Upper lobe of right lung (tissue), 1 donor: Measurements from ENCODE around the gene UGT1A1. TPM values are rescaled to one million over a fixed set of nuclear protein-coding genes. Genes with fewer than 3 reads are reported as not detected.
"Not testable (repeated sequence)": the region's sequence is repeated elsewhere in the genome, so short reads cannot be mapped to it uniquely, and the experiment has no call there.

Source experiments
- ATAC-seq: fragments of 200-7000 bp; cut with Tn5 transposase; one replicate; pipeline ENCODE4 v1.9.1; 2020; ENCODE audit warnings: mild to moderate bottlenecking, moderate library complexity
- DNase-seq: peaks from one replicate; pipeline ENCODE4 v3.0.0-alpha.2; 2020
- H3K27ac ChIP-seq: fragments of 200-600 bp; one replicate; pipeline ENCODE4 v1.8.0; 2022
- H3K27me3 ChIP-seq: fragments of 200-600 bp; one replicate; pipeline ENCODE4 v1.8.0; 2022; ENCODE audit warnings: mild to moderate bottlenecking
- H3K36me3 ChIP-seq: fragments of 200-600 bp; one replicate; pipeline ENCODE4 v1.8.0; 2022
- H3K4me1 ChIP-seq: fragments of 200-600 bp; one replicate; pipeline ENCODE4 v1.8.0; 2022
- H3K4me3 ChIP-seq: fragments of 200-600 bp; one replicate; pipeline ENCODE4 v1.8.0; 2022; ENCODE audit warnings: mild to moderate bottlenecking
- H3K9me3 ChIP-seq: fragments of 200-600 bp; one replicate; pipeline ENCODE4 v1.8.0; 2022
- intact Hi-C: fragments of 100-400 bp; cut with DNase I; formaldehyde crosslinking; loops from one replicate; pipeline ENCODE4 v1.11.0; 2022
- total RNA-seq: library from RNA; stranded (reverse); fragmentation: NEBNext Ultra II Directional; extraction: Animal tissue kit (Norgen Biotek cat#: 25700); gene quantifications from one replicate; pipeline ENCODE4 v1.2.1, GENCODE V29; 2021
- TF ChIP-seq, protein P1 (sequence below): fragments of 200-600 bp; IDR thresholded peaks from one replicate; pipeline ENCODE4 v1.8.0; 2022; ENCODE audit warnings: antibody characterized with exemption
- donor health status: DM: no; HTN: yes; CAD: no; lungs with severe emphysema.

Gene UGT1A1
- total RNA-seq, 1 donor from 2014 or later: not detected

DNA sequence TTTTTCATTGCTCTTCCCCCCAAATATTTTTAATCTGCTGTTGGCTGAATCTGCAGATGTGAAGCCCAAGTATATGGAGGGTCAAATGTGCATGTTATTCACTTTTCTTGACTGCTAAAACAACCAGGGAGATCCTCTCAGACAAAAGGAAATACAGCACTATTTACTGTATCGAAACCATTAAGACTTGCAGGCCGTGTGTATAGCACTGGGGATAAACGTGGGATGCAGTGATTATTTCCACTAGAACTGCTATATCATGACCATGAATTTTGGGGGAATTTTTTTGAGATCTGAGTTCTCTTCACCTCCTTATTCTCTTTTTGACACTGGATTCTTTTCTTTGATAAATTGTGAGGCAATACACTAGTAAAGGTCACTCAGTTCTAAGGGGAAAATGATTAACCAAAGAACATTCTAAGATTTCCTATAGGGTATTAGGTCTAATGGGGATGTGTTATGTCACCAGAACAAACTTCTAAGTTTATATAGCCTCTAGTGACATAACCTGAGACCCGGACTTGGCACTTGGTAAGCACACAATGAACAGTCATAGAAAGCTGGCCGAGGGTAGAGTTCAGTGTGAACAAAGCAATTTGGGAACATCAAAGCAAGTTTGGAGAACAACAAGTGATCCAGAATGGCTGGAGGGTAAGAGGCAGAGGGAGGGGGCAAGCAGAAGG is 14.9 kb upstream of the UGT1A1 start:
- TF ChIP-seq, protein P1, sequence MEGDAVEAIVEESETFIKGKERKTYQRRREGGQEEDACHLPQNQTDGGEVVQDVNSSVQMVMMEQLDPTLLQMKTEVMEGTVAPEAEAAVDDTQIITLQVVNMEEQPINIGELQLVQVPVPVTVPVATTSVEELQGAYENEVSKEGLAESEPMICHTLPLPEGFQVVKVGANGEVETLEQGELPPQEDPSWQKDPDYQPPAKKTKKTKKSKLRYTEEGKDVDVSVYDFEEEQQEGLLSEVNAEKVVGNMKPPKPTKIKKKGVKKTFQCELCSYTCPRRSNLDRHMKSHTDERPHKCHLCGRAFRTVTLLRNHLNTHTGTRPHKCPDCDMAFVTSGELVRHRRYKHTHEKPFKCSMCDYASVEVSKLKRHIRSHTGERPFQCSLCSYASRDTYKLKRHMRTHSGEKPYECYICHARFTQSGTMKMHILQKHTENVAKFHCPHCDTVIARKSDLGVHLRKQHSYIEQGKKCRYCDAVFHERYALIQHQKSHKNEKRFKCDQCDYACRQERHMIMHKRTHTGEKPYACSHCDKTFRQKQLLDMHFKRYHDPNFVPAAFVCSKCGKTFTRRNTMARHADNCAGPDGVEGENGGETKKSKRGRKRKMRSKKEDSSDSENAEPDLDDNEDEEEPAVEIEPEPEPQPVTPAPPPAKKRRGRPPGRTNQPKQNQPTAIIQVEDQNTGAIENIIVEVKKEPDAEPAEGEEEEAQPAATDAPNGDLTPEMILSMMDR: no peak
- no peaks in the 10 kb centered on the region for H3K4me1 ChIP-seq
- H3K4me3 ChIP-seq: no peak overlapping the region
- intact Hi-C loops: no loop called here
- DNase-seq (no peak), ATAC-seq (no peak)
- no peaks in the 10 kb centered on the region for H3K27me3 ChIP-seq
- H3K36me3 ChIP-seq: no peaks in the 10 kb centered on the region
- H3K27ac ChIP-seq: no peak overlapping the region
- H3K9me3 ChIP-seq: no peaks in the 10 kb centered on the region

DNA sequence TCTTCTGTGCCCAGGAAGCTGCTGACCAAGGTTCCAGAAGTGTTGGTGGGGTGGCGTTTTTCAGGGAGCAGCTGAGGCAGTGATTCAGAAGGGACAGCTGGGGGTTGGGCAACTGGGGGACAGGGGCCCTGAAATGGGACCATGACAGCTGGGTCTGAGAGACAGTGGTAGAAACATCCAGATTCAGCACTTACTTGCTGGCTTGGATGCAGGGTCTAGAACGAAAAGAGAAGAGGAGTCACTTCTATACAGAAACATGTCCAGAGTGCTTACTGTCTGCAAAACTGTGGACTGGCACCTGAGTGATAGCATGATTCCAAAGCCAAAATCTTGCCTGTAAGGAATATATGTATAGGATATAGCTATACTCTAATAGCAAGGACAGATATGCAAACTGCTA is 14.2 kb upstream of the UGT1A1 start:
- H3K4me3 ChIP-seq, H3K9me3 ChIP-seq, H3K36me3 ChIP-seq, H3K4me1 ChIP-seq, ATAC-seq, intact Hi-C loops, H3K27ac ChIP-seq, H3K27me3 ChIP-seq, DNase-seq: not testable (repeated sequence)

DNA sequence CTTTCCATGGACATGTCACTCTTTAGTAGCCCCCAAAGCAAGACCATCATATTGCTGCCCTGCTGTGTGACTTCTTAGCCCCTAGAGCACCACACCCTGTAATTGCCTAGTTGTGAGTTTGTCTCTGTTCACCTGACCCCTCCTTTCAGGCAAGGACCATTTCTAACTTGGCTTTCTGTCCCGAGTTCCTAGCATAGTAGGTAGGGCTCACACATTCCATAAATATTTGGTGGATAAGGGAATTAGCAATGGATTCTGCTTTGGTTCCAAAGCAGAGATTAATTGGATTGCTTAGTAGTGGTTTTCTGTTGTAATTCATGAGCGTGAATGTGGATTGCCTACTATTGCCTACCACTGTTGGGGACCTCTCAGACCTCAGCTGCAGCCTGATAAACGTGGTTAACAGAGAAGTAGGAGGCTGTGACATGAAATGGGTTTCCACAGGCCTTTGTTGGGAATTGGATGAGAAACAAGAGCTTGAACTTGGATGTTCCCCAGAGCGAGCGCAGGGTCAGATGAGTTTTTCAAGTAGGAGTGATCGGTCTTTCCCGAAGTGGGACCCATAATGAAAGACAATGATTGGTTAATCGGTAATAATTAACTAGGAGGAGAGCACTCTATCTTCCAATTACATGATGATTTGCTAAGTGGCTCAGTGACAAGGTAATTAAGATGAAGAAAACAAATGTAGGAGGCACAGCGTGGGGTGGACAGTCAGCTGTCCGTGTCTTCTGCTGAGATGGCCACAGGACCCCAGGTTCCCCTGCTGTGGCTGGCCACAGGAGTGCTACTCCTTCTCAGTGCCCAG is 13.4 kb upstream of the UGT1A1 start:
- no peaks in the 10 kb centered on the region for H3K36me3 ChIP-seq
- intact Hi-C loops: no loop called here
- peak; percentile 41 for ATAC-seq
- no peaks in the 10 kb centered on the region for H3K4me1 ChIP-seq
- no peaks in the 10 kb centered on the region for H3K9me3 ChIP-seq
- H3K27me3 ChIP-seq: no peaks in the 10 kb centered on the region
- H3K27ac ChIP-seq: no peak overlapping the region
- TF ChIP-seq, protein P1: no peak
- DNase-seq: no peak
- no peak overlapping the region for H3K4me3 ChIP-seq

DNA sequence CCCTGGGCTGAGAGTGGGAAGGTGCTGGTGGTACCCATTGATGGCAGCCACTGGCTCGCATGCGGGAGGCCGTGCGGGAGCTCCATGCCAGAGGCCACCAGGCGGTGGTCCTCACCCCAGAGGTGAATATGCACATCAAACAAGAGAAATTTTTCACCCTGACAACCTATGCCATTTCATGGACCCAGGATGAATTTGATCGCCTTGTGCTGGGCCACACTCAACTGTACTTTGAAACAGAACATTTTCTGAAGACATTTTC is 12.9 kb upstream of the UGT1A1 start:
- TF ChIP-seq, protein P1: no peak
- no peak for DNase-seq
- Histone ChIP-seq H3K9me3 (no peaks in the 10 kb centered on the region), H3K27ac (no peak overlapping the region), H3K4me1 (no peaks in the 10 kb centered on the region), H3K36me3 (no peaks in the 10 kb centered on the region), H3K27me3 (no peaks in the 10 kb centered on the region), H3K4me3 (no peak overlapping the region)
- ATAC-seq: peak; percentile 21
- intact Hi-C loops: no loop called here

DNA sequence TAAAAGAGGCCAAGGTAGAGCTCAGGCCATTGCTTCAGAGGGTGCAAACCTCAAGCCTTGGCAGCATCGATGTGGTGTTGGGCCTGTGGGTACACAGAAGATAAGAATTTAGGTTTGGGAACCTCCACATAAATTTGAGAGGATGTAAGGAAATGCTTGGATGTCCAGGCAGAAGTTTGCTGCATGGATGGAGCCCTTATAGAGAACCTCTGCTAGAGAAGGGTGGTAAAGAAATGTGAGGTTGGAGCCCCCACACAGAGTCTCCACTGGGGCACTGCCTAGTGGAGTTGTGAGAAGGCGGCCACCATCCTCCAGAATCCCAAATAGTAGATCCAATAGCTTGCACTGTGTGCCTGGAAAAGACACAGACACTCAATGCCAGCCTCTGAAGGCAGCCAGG is 9.4 kb upstream of the UGT1A1 start:
- H3K4me1 ChIP-seq, H3K36me3 ChIP-seq, ATAC-seq, H3K4me3 ChIP-seq, DNase-seq, intact Hi-C loops, H3K27me3 ChIP-seq, H3K9me3 ChIP-seq, H3K27ac ChIP-seq: not testable (repeated sequence)

DNA sequence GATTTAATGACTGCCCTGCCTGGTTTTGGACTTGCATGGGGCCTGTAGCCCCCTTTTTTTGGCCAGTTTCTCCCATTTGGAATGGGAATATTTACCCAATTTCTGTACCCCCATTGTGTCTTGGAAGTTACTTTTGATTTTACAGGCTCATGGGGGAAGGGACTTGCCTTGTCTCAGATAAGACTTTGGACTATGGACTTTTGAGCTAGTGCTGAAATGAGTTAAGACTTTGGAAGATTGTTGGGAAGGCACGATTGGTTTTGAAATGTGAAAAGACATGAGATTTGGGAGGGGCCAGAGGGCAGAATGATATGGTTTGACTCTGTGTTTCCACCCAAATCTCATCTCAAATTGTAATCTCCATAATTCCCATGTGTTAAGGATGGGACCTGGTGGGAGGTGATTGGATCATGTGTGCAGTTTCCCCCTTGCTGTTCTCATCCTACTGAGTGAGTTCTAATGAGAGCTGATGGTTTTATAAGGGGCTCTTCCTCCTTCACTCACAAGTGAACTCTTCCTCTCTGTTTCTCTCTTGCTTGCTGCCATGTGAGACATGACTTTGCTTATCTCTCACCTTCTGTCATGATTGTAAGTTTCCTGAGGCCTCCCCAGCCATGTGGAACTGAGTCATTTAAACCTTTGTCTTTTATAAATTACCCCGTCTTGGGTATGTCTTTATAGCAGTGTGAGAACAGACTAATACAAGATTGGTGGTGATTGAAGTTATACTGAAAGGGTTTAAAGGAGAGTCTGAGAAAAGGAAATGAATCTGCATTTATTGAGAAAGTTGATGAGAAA is 8.7 kb upstream of the UGT1A1 start:
- intact Hi-C loops, H3K27me3 ChIP-seq, H3K36me3 ChIP-seq, H3K9me3 ChIP-seq, DNase-seq, H3K4me1 ChIP-seq, ATAC-seq, H3K4me3 ChIP-seq, H3K27ac ChIP-seq: not testable (repeated sequence)
